Stimulated activated CD8-positive, alpha-beta memory T cell treated with anti-CD3 and anti-CD28 coated beads, Interleukin-4, amount 100 ng/mL, for 48 hours (primary cell): ENCODE measurements around the gene RNF151.
"Not testable (repeated sequence)": the region's sequence is repeated elsewhere in the genome, so short reads cannot be mapped to it uniquely, and the experiment has no call there.

Source experiments
- DNase-seq: peaks from one replicate; pipeline ENCODE4 v3.0.0-alpha.2; 2020

The RNF151 gene, protein sequence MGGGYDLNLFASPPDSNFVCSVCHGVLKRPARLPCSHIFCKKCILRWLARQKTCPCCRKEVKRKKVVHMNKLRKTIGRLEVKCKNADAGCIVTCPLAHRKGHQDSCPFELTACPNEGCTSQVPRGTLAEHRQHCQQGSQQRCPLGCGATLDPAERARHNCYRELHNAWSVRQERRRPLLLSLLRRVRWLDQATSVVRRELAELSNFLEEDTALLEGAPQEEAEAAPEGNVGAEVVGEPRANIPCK

GRCh38 chr16:1966460-1966859 lies at the start of gene RNF151:
TSS of gene RNF151 (plus strand) at chr16:1966856. CDS start at chr16:1966882, 26 bp downstream.
- no peak for DNase-seq

DNA sequence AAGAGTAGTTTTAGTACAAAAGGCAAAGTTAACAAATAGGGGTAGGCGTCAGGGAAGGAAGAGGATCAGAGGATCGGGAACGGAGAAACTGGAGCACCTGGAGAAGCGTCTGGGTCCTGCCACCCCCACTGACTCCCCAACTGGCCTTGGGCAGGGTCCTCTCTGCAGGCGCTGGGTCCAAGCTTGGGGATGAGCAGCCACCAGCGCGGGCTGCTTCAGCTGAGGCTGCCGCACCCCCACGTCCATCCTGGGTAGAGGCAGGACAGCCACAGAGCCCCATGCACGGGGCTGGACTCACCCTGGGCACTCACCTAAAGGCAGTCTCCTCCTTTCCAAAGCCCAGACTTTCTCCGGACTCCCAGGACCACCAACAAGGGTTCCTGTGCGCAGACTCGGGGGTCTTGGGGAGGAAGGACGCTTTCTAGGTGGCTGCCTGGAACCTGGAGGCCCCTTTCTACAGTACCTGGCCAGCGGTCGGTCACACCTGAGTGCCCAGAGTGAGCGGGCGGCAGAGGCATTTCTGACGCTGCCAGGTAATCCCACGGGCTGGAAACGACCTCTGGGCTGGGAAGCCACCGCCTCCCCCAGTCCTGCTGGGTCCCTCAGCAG lies 49.5 kb upstream of the RNF151 start:
- no peak for DNase-seq

DNA sequence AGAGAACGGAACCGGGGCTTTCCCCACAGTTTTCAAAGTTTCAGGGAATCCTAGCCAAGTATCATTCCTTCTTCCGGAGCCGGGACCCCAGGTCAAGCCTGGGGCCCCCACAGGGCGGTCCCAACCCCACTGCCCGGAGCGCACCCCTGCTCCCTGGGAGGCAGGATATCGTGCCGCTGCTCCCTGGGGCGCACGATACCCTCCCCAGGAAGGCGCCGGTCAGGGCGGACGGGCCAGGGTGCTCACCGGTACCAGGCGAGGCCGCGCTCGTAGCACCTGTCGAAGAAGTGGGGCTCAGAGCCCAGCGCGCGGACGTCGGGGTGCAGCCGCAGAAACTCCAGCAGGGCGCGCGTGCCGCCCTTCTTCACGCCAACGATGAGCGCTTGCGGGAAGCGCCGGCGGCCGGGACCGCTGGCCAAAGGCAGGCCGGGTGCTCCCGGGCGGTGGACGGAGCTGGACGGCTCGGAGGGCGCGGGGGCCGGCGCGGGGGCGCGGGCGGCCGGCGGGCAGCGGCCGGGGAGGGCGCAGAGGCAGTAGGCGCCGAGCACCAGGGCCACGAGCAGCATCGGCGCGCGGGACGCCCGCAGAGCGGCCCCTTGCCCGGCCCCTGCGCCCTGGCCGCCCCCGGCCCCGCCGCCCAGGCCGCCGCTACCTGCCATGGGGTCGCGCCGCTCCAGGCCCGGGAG lies 48.8 kb upstream of the RNF151 start:
- no peak for DNase-seq

DNA sequence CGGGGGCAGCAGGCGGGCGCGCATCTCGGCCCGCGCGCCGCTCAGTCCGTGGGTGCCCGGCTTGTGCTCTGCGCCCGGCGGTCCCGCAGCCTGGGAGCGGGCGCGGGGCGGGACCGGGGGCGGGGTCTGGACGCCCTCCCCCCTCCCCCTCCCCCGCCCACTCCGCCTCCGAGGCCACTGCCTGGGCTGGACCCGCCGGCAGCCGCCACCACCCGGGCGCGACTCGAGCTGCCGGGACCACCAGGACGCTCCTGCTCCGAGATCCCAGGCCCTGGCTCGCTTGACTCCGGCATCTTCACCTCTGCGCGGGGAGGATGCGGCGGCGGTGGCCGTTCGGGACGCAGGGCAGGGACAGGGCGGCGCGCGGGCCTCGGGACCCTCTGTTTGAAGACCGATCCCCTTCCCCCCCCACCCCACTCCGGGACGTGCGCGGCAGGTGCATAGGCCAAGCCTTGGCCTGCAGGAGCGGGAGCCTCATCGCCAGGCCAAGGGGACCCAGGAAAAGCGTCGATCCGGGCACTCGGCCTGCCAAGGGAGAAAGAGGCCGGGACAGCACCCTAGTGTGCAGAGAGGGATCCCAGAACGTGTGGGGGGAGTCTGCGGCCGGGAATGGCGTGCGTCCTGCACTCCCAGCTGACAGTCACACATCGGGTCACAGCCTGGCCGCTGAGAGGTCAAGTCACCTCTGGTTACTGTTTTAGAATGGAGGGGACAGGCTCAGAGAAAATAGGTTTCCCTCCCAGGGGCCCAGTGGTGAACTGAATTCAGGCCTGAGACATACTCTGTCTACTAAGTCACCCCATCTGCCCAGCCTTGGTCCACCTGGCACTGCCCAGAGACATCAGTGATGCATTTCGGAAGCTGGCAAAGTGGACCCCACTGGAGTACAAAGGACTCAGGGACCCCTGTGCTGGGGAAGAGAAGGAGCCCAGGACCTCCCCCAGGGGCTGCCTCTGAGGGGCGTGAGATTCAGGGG lies 48.0 kb upstream of the RNF151 start, which contains the start of gene HS3ST6:
HS3ST6 (minus strand) TSS at position 65 of the 976 bp plus-strand sequence. CDS start 92 bp downstream, outside the sequence.
- DNase-seq = no peak

DNA sequence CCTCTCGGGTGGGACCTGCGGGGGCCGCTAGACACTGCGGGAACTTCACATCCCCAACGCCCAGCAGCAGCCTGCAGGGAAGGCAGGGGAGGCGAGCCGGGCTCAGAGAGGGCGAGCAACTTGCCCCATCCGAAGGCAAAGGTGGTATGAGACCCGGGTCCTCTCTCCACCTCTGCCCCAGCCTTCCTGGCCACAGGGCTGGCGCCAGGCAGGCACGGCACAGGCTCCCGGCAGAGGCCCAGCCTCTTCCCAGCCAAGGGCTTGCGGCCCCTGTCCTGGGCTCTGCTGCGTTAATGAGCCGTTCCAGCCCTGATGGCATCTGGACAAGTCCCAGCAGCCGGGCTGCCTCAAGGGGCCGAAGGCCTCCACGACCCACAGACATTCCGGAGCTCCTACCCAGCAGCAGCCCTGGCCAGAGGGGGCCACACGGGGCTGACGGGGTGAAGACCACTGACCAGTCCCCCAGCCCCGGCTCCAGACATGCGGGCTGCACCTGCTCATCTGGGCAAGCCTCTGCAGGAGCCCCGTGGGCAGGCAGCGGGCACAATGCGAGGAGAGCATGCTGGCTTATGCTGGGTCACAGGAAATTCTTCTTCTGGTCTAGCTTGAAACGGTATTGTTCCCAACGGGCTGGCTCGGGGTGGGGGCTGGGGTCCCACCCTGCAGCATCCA lies 47.2 kb upstream of the RNF151 start:
- DNase-seq = no peak

- DNase-seq = not testable (repeated sequence)
Measured at GRCh38 chr16:1920122-1920521, 46.5 kb upstream of the RNF151 start.

GRCh38 chr16:1920727-1921171 lies 45.9 kb upstream of the RNF151 start:
- peak; percentile 50 for DNase-seq

GRCh38 chr16:1922357-1922756 lies 44.3 kb upstream of the RNF151 start:
- DNase-seq = no peak

GRCh38 chr16:1923299-1924034 lies 43.2 kb upstream of the RNF151 start:
- no peak for DNase-seq

DNA sequence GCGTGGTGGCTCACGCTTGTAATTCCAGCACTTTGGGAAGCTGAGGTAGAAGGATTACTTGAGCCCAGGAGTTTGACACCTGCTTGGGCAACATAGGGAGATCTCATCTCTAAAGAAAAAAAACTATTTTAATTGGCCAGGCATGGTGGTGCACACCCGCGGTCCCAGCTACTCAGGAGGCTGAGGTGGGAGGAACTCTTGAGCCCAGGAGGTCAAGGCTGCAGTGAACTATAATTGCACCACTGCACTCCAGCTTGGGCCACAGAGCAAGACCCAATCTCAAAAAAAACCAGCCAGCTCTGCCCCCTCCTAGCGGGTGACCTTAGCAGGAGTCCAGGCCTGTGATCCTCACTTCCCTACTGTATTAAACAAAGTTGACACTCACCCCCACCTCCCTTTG lies 42.6 kb upstream of the RNF151 start:
- no peak for DNase-seq

GRCh38 chr16:1926271-1926670 lies 40.4 kb upstream of the RNF151 start:
- DNase-seq = no peak

DNA sequence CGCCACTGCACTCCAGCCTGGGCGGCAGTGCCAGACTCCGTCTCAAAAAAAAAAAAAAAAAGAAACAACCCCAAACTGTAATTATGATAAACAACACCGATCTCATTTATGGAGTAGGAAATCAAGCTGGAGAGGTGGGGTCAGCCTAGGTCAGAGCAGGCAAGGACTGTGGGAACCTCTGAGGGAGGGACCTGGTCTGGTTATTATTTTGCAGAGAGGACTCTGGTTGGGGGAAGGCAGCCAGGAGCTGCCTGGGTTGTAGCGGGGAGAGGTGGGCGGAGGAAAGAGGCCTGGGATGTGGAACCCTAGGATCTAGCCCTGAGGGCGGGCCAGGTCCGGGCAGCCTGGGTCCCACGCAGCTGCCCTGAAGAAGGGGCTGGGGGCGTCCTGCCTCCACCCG lies 37.6 kb upstream of the RNF151 start:
- peak; percentile 36 for DNase-seq

- peak; percentile 97 for DNase-seq
Measured at GRCh38 chr16:1929578-1930337, 36.9 kb upstream of the RNF151 start.

DNA sequence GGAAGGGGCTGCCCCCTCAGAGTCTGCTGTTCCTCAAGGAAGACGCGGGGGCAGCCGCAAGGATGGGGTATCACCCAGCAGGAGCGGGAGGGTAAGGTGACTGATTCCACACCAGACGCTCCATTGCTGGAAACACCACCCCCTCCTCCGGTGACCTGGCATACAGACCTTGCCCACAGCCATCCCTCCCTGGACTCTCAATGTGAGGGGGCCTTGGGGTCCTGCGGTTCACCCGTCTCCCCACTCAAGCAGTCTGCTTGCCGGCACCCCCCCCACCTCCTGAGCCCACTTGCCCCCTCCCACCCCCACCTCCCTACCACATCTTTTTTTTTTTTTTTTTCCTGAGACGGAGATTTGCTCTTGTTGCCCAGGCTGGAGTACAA lies 36.3 kb upstream of the RNF151 start:
- DNase-seq = no peak

DNA sequence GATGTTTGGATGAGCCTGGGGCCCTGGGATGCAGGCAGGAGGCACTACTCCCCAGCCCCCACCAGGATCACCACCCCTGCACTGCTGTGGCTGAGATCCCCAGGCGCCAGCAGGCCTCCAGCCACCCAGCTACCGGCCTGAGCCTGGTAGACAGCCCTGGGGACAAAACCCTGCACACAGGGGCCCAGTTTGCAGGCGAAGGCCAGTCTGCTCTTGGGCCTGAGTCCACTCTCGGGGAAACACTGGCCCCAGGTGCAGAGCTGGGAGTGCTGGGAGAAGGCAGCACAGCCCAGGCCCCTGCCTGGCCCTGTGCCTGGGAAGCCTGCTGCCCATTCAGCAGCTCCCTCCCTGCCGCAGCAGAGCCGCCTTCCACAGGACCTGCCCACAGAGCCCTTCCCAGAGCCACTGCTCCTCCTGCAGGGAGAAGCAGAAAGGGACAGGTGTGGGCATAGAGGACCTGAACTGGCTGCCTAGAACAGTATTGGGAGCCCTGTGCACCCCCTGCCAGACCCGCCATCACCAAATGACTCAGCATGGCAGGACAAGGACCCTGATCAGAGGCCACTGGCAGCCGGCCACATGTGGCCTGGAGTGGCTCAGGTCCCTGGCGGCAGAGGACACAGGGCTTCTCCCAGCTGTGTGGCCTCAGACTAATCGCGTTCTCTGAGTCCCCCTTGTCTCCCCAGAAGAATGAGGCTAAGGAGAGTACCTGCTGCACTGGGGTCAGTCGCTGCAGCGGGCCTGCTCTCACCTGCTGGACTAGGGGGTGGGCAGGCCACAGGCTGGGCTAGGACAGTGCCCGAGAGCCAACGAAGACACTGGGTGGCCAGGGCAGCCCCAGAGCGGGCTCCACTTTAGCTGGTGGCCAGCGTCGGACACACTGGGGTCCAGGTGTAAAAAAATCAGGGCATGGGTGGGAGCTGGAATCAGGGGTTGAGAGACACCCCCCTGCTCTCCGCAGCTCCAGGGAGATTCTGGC lies 34.3 kb upstream of the RNF151 start:
- no peak for DNase-seq

DNA sequence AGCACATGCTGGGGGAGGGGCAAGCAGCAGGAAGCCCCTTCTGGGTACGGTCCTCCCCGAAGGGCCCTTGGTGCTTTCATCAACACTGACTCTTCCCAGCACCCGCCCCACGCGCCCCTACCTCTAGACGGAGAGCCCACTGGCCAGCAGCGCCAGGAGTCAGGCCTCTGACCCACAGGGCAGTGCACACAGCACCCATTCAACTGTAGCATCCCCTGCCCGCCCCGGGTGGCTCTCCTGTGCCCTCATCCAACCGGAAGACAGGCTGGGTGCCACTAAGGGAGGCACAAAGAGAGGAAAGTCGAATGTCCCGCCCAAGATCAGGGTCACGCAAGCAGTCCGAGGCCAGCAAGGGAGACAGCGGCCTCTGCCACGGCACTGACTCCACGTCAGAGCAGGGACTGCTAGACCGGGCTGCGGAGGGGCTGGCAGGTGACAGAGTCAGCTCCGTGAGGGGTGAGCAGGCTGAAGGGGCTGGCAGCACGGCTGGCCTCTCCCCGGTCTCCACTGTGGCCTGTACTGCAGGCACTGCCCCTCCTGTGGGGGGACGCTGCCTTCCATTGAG lies 33.5 kb upstream of the RNF151 start:
- DNase-seq = no peak

- no peak for DNase-seq
Measured at GRCh38 chr16:1936945-1937479, 29.6 kb upstream of the RNF151 start.

DNA sequence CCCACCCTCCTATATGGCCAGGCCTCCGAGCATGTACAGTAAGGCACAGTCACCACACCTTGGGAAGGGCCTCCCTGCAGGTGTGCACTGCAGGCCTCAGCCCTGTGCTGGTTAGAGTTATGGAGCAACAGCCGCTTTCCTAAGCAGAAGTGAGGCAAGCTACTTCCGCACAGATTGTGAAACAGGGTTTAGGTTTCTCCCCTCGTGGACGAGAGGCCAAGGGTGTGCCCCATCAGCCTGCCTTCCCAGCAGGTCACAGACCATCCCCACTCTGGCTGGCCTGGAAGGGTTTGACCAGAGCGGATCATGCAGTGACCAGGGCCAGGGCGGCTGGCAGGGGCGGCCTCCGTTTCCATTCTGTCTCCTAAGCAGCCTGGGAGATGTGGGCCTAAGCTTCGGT lies 28.3 kb upstream of the RNF151 start:
- DNase-seq = no peak

DNA sequence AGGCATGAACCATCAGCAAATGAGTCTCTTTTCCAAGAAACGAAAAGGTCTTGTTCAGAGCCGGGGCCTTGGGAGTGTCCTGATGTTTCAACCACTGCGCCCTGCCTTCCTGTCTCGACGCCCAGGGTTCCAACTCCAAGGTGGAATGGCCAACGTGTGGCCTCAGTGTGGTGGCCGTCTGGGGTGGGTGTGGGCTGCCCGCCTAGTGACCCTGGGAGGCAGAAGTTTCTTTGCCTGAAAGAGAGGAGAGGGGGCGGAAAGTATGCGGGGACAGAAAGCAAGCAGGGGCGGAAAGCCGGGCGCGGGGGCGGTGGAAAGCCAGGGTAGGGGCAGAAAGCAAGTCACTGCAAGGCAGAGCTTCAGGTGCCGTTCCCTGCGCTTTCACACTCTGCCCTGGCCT lies 27.7 kb upstream of the RNF151 start:
- DNase-seq = no peak
